HEK293 (cell line): ENCODE results near the gene TH.

Experiments
- YY1 ChIP-seq: fragments of 450-650 bp; formaldehyde crosslinking; IDR thresholded peaks from 2 replicates; pipeline ENCODE4 v1.5.1; 2018; ENCODE audit warnings: missing biosample characterization, missing genetic modification characterization
- ZBTB17 ChIP-seq: fragments of 450-650 bp; formaldehyde crosslinking; IDR thresholded peaks from 2 replicates; pipeline ENCODE4 v1.5.1; 2016; ENCODE audit warnings: missing biosample characterization, missing genetic modification characterization
- ZBTB21 ChIP-seq: fragments of 450-650 bp; formaldehyde crosslinking; IDR thresholded peaks from 2 replicates; pipeline ENCODE4 v1.5.1; 2017; ENCODE audit warnings: missing biosample characterization, missing genetic modification characterization
- ZNF266 ChIP-seq: fragments of 450-650 bp; formaldehyde crosslinking; IDR thresholded peaks from 2 replicates; pipeline ENCODE4 v1.5.1; 2016; ENCODE audit warnings: missing biosample characterization, missing genetic modification characterization, low read depth
- ZNF274 ChIP-seq, 2 experiments: fragments of 200-500 bp in 1 of 2; fragments of 450-650 bp in 1 of 2; sonication (Bioruptor generic) in 1 of 2; formaldehyde crosslinking in 1 of 2; IDR thresholded peaks; 2 replicates each; pipeline versions ENCODE4 v1.5.1 to v1.6.1; 2014 to 2016; ENCODE audit warnings: borderline replicate concordance in 1 of 2, inconsistent platforms in 1 of 2, low read length in 1 of 2, missing biosample characterization in 1 of 2, missing genetic modification characterization in 1 of 2
- ZNF423 ChIP-seq: fragments of 450-650 bp; formaldehyde crosslinking; IDR thresholded peaks from 2 replicates; pipeline ENCODE4 v1.5.1; 2016; ENCODE audit warnings: missing biosample characterization, missing genetic modification characterization
- ZNF670 ChIP-seq: fragments of 450-650 bp; formaldehyde crosslinking; IDR thresholded peaks from 2 replicates; pipeline ENCODE4 v1.5.1; 2016; ENCODE audit warnings: missing biosample characterization, missing genetic modification characterization, low read depth
- TF ChIP-seq, protein P1 (sequence below): fragments of 450-650 bp; formaldehyde crosslinking; IDR thresholded peaks from 2 replicates; pipeline ENCODE4 v1.5.1; 2016; ENCODE audit warnings: missing biosample characterization, missing genetic modification characterization
- TF ChIP-seq, protein P2 (sequence below): fragments of 450-650 bp; formaldehyde crosslinking; IDR thresholded peaks from 2 replicates; pipeline ENCODE4 v1.5.1; 2016; ENCODE audit warnings: missing biosample characterization, missing genetic modification characterization

DNA sequence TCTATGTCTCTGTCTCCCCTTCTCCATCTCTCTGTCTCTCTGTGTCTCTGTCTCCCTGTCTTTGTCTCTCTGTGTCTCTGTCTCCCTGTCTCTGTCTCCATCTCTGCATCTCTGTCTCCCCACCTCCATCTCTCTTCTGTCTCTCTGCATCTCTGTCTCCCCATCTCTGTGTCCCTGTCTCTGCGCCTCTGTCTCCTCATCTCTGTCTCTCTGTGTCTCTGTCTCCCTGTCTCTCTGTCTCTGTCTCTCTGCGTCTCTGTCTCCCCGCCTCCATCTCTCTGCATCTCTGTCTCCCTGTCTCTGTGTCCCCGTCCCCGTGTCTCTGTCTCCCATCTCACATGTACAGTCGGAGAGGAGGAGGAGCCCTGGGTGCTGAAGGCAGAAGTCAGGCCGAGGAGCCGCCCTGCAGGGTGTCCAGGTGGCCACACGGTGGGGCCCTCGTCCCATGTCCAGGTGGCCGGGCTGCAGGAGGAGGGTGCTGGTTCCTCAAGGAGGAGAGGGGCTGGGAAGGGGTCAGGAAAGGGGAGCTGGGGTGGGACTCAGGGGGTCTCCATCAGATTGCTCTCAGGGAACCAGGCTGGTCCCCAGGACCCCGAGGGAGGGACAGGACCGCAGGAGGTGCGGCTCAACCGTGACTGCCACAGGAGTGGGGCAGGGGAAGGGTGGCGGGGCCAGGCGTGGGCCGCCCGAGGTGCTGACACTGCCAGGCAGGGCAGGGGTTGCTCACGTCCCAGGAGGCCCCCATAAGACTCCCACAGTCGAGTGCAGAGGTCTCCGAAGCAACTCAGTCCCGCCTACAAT is 25.6 kb upstream of the TH start:
- TF ChIP-seq, protein P1, sequence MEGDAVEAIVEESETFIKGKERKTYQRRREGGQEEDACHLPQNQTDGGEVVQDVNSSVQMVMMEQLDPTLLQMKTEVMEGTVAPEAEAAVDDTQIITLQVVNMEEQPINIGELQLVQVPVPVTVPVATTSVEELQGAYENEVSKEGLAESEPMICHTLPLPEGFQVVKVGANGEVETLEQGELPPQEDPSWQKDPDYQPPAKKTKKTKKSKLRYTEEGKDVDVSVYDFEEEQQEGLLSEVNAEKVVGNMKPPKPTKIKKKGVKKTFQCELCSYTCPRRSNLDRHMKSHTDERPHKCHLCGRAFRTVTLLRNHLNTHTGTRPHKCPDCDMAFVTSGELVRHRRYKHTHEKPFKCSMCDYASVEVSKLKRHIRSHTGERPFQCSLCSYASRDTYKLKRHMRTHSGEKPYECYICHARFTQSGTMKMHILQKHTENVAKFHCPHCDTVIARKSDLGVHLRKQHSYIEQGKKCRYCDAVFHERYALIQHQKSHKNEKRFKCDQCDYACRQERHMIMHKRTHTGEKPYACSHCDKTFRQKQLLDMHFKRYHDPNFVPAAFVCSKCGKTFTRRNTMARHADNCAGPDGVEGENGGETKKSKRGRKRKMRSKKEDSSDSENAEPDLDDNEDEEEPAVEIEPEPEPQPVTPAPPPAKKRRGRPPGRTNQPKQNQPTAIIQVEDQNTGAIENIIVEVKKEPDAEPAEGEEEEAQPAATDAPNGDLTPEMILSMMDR (tag by site-specific recombination), result peak; percentile 79
- TF ChIP-seq ZNF274 (IDR thresholded peaks at IDR 0.05; ENCODE audit: low read length) (no peak), ZNF274 (tag by site-specific recombination; IDR thresholded peaks at IDR 0.05; ENCODE audit: borderline replicate concordance) (no peak), YY1 (tag by site-specific recombination) (no peak), ZNF670 (no peak), ZBTB21 (tag by site-specific recombination) (no peak), ZNF266 (tag by site-specific recombination) (no peak), ZNF423 (tag by site-specific recombination) (no peak), ZBTB17 (tag by site-specific recombination) (no peak)
- TF ChIP-seq, protein P2, sequence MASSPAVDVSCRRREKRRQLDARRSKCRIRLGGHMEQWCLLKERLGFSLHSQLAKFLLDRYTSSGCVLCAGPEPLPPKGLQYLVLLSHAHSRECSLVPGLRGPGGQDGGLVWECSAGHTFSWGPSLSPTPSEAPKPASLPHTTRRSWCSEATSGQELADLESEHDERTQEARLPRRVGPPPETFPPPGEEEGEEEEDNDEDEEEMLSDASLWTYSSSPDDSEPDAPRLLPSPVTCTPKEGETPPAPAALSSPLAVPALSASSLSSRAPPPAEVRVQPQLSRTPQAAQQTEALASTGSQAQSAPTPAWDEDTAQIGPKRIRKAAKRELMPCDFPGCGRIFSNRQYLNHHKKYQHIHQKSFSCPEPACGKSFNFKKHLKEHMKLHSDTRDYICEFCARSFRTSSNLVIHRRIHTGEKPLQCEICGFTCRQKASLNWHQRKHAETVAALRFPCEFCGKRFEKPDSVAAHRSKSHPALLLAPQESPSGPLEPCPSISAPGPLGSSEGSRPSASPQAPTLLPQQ (tag by site-specific recombination), result no peak
